ENCODE measurements around the gene ATP10A. TPM values are rescaled to one million over a fixed set of nuclear protein-coding genes. Genes with fewer than 3 reads are reported as not detected.

ATP10A gene
- total and polyA plus RNA-seq, 9 donors: 0.28 to 3.2 (median 1.1) TPM

- H3K27me3 ChIP-seq: no peaks in the 10 kb centered on the region
- intact Hi-C loops (cut with DNase I): no loop called here
- H3K4me1 ChIP-seq (ENCODE audit: insufficient read depth): no peaks in the 10 kb centered on the region
- no peak overlapping the region for H3K4me3 ChIP-seq
- no peak for DNase-seq
- no peaks in the 10 kb centered on the region for H3K36me3 ChIP-seq
- H3K9me3 ChIP-seq: no peaks in the 10 kb centered on the region
- TF ChIP-seq CTCF (IDR thresholded peaks at IDR 0.05) (no peak), EP300 (IDR thresholded peaks at IDR 0.05) (no peak), POLR2A (IDR thresholded peaks at IDR 0.05) (no peak)
- no peak overlapping the region for H3K27ac ChIP-seq
- 82 to 88% (median 82%) methylated on average over 5 of the region's 5 CpGs for WGBS, 3 donors
Measured at GRCh38 chr15:25893596-25893995, 30.5 kb upstream of the ATP10A start.

GRCh38 chr15:25892126-25892525 lies 29.0 kb upstream of the ATP10A start:
- intact Hi-C loops (cut with DNase I): no loop called here
- DNase-seq: no peak
- Histone ChIP-seq H3K9me3 (no peaks in the 10 kb centered on the region), H3K4me1 (ENCODE audit: insufficient read depth) (no peaks in the 10 kb centered on the region), H3K36me3 (no peaks in the 10 kb centered on the region), H3K27me3 (no peaks in the 10 kb centered on the region), H3K27ac (no peak overlapping the region), H3K4me3 (no peak overlapping the region)
- 45 to 49% (median 46%) methylated on average over 3 of the region's 3 CpGs for WGBS, 3 donors
- TF ChIP-seq POLR2A (IDR thresholded peaks at IDR 0.05) (no peak), CTCF (IDR thresholded peaks at IDR 0.05) (no peak), EP300 (IDR thresholded peaks at IDR 0.05) (no peak)

- TF ChIP-seq CTCF (IDR thresholded peaks at IDR 0.05) (no peak), POLR2A (IDR thresholded peaks at IDR 0.05) (no peak), EP300 (IDR thresholded peaks at IDR 0.05) (no peak)
- Histone ChIP-seq H3K4me1 (ENCODE audit: insufficient read depth) (no peaks in the 10 kb centered on the region), H3K36me3 (no peaks in the 10 kb centered on the region), H3K4me3 (no peak overlapping the region), H3K27ac (no peak overlapping the region), H3K9me3 (no peaks in the 10 kb centered on the region), H3K27me3 (no peaks in the 10 kb centered on the region)
- DNase-seq: no peak
- intact Hi-C loops (cut with DNase I): no loop called here
- 63 to 85% (median 77%) methylated on average over 4 of the region's 4 CpGs for WGBS, 3 donors
Measured at GRCh38 chr15:25891081-25891480, 28.0 kb upstream of the ATP10A start.

- Histone ChIP-seq H3K36me3 (no peaks in the 10 kb centered on the region), H3K27ac (no peak overlapping the region), H3K4me3 (no peak overlapping the region), H3K4me1 (ENCODE audit: insufficient read depth) (no peaks in the 10 kb centered on the region), H3K27me3 (no peaks in the 10 kb centered on the region), H3K9me3 (no peaks in the 10 kb centered on the region)
- 76 to 81% (median 81%) methylated on average over 5 of the region's 5 CpGs for WGBS, 3 donors
- no peak for DNase-seq
- TF ChIP-seq POLR2A (IDR thresholded peaks at IDR 0.05) (no peak), CTCF (IDR thresholded peaks at IDR 0.05) (no peak), EP300 (IDR thresholded peaks at IDR 0.05) (no peak)
- intact Hi-C loops (cut with DNase I): no loop called here
Measured at GRCh38 chr15:25890529-25890928, 27.4 kb upstream of the ATP10A start.

GRCh38 chr15:25887870-25888269 lies 24.7 kb upstream of the ATP10A start:
- TF ChIP-seq CTCF (IDR thresholded peaks at IDR 0.05) (no peak), EP300 (IDR thresholded peaks at IDR 0.05) (no peak), POLR2A (IDR thresholded peaks at IDR 0.05) (no peak)
- intact Hi-C loops (cut with DNase I): no loop called here
- Histone ChIP-seq H3K27ac (no peak overlapping the region), H3K36me3 (no peaks in the 10 kb centered on the region), H3K4me1 (ENCODE audit: insufficient read depth) (no peaks in the 10 kb centered on the region), H3K27me3 (no peaks in the 10 kb centered on the region), H3K4me3 (no peak overlapping the region), H3K9me3 (no peaks in the 10 kb centered on the region)
- no peak for DNase-seq
- WGBS, 3 donors: 56 to 73% (median 56%) methylated on average over 3 of the region's 3 CpGs

All from ovary (tissue), 9 donors.